ENCODE results near the gene BASP1.

GRCh38 chr5:17325770-17326599, 108.6 kb downstream of the BASP1 start:
- TF ChIP-seq KLF10 (tag by site-specific recombination; IDR thresholded peaks at IDR 0.05) (peak; percentile 34; the same call in 1 of the 2 replicates), CTCF (tag by site-specific recombination; IDR thresholded peaks at IDR 0.05) (no peak)
- TF ChIP-seq, protein P1, sequence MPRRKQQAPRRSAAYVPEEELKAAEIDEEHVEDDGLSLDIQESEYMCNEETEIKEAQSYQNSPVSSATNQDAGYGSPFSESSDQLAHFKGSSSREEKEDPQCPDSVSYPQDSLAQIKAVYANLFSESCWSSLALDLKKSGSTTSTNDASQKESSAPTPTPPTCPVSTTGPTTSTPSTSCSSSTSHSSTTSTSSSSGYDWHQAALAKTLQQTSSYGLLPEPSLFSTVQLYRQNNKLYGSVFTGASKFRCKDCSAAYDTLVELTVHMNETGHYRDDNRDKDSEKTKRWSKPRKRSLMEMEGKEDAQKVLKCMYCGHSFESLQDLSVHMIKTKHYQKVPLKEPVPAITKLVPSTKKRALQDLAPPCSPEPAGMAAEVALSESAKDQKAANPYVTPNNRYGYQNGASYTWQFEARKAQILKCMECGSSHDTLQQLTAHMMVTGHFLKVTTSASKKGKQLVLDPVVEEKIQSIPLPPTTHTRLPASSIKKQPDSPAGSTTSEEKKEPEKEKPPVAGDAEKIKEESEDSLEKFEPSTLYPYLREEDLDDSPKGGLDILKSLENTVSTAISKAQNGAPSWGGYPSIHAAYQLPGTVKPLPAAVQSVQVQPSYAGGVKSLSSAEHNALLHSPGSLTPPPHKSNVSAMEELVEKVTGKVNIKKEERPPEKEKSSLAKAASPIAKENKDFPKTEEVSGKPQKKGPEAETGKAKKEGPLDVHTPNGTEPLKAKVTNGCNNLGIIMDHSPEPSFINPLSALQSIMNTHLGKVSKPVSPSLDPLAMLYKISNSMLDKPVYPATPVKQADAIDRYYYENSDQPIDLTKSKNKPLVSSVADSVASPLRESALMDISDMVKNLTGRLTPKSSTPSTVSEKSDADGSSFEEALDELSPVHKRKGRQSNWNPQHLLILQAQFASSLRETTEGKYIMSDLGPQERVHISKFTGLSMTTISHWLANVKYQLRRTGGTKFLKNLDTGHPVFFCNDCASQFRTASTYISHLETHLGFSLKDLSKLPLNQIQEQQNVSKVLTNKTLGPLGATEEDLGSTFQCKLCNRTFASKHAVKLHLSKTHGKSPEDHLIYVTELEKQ (tag by site-specific recombination; IDR thresholded peaks at IDR 0.05; ENCODE audit: borderline replicate concordance), result no peak

Measured in HEK293 (cell line).